ENCODE measurements around the gene ZP4.
A peak's percentile ranks its signal among the peaks of the same experiment; 100 is the strongest.

ZP4 gene

DNA sequence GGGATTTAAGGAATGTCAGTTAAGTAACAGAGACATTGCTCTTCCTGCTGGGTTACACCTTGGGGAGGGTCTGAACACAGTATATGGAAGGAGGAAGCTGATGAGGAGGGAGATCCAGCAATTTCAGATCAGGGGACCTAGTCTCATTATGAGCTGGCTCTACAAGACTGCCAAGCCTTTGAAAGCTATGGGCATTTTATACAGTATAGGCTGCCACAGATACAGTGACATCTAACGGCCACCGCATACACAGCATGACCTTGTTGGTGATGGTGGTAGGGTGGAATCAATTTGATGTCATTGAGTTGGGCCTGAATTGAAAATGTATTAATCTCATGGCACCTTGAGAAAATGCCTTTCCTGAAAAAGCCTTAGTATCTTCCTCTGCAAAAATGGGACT is 22.6 kb upstream of the ZP4 start:
- in situ Hi-C loops (cut with MboI; ENCODE audit: low sequenced_read_pairs, unreplicated experiment): no loop called here
- TF ChIP-seq, protein P1, sequence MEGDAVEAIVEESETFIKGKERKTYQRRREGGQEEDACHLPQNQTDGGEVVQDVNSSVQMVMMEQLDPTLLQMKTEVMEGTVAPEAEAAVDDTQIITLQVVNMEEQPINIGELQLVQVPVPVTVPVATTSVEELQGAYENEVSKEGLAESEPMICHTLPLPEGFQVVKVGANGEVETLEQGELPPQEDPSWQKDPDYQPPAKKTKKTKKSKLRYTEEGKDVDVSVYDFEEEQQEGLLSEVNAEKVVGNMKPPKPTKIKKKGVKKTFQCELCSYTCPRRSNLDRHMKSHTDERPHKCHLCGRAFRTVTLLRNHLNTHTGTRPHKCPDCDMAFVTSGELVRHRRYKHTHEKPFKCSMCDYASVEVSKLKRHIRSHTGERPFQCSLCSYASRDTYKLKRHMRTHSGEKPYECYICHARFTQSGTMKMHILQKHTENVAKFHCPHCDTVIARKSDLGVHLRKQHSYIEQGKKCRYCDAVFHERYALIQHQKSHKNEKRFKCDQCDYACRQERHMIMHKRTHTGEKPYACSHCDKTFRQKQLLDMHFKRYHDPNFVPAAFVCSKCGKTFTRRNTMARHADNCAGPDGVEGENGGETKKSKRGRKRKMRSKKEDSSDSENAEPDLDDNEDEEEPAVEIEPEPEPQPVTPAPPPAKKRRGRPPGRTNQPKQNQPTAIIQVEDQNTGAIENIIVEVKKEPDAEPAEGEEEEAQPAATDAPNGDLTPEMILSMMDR (IDR thresholded peaks at IDR 0.05; ENCODE audit: borderline replicate concordance, control extremely low read depth, extremely low read depth, insufficient read depth, missing control alignments): no peak
- DNase-seq (ENCODE audit: low spot score): no peak

DNA sequence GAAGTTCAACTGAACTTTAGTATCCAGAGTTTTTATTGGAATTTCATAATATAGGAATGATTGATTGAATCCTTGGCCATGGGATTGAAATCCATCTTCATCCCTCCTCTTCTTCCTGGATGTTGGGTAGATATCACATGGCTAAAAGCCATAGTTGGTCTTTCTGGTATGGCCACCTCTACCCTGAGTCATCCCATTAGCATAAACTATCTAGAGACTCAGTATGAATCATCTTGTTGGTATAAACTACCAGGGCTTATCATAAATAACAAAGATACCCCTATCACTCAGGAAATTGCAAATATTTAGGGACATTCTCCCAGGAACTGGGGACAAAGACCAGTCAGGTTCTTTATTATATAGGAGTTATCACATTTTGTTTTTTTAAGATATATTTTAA is 21.2 kb upstream of the ZP4 start:
- DNase-seq (ENCODE audit: low spot score): no peak
- in situ Hi-C loops (cut with MboI; ENCODE audit: low sequenced_read_pairs, unreplicated experiment): no loop called here
- TF ChIP-seq, protein P1 (IDR thresholded peaks at IDR 0.05; ENCODE audit: borderline replicate concordance, control extremely low read depth, extremely low read depth, insufficient read depth, missing control alignments): no peak

DNA sequence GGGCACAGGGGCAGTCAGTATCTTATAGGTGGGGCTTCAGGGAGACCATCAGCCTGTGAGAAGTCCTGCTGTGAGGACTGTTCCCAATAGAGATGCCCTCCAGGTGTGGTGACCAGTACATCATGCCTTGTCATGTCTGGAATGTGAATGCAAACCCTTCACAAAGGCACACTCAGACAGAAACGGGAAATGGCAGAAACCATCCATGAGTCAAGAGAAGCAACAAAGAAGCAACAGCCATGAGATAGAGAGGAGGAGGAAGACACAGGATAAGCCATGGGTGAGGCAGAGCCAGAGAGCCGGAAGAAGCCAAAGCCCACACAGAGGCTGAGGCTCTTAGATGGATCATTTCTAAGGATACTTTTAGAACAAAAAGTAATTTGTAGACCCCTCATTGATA is 20.1 kb upstream of the ZP4 start:
- TF ChIP-seq, protein P1 (IDR thresholded peaks at IDR 0.05; ENCODE audit: borderline replicate concordance, control extremely low read depth, extremely low read depth, insufficient read depth, missing control alignments): no peak
- no peak for DNase-seq (ENCODE audit: low spot score)
- in situ Hi-C loops (cut with MboI; ENCODE audit: low sequenced_read_pairs, unreplicated experiment): no loop called here

DNA sequence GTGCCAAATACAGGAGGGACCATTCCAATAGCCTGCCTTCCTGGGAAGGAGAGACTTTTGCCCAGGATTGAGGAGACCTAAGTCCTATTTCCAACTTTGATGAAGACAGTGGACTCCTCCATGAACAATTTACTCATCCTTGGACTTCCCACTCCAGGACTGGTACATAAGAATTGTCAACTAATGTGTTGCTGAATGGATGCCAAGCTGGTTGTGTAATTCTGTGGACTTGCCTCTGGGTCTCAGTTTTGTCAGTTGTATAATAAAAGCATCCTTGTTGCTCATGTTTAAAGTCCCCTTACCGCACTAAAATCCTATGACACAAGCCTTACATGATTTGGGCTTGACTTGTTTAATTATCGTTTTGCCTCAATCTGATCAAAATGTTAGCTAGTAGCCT is 13.2 kb upstream of the ZP4 start:
- no peak for DNase-seq (ENCODE audit: low spot score)
- in situ Hi-C loops (cut with MboI; ENCODE audit: low sequenced_read_pairs, unreplicated experiment): no loop called here
- TF ChIP-seq, protein P1 (IDR thresholded peaks at IDR 0.05; ENCODE audit: borderline replicate concordance, control extremely low read depth, extremely low read depth, insufficient read depth, missing control alignments): no peak

DNA sequence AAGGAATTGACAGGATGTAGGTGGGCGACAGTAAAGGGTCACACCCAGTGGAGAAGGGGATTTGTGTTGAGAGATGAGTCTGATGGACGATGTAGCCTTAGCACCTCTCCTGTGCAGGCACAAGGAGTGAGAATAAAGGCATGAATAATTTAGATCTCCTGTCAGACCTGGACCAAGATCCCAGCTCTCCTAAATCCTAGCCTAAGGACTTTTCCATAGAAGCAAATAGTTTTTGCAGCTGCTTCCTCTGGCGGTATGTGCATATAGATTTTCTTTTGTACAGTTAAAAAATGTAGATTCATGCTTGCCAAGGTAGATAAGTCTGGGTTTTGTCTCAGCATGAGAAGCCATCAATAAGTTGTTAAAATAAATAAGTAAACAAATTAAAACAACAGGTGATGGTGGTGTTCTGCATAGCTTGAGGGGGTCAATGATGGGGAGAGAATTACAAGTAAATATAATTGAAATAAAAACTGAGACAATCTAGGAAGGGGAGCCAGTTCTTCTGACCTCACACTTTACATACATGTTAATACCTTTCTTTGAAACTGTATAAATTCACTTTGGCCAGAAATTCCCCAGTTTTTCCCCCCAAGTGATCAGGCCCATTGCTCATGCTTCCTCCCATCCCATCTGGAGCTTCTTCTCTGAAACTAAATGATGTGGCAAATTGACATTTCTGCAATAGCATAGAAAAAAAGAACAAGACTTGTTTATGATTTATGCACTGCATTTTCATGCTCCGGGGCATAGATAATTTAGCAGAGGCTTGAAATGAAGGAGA is 12.4 kb upstream of the ZP4 start:
- in situ Hi-C loops (cut with MboI; ENCODE audit: low sequenced_read_pairs, unreplicated experiment): no loop called here
- DNase-seq (ENCODE audit: low spot score): no peak
- TF ChIP-seq, protein P1 (IDR thresholded peaks at IDR 0.05; ENCODE audit: borderline replicate concordance, control extremely low read depth, extremely low read depth, insufficient read depth, missing control alignments): no peak

DNA sequence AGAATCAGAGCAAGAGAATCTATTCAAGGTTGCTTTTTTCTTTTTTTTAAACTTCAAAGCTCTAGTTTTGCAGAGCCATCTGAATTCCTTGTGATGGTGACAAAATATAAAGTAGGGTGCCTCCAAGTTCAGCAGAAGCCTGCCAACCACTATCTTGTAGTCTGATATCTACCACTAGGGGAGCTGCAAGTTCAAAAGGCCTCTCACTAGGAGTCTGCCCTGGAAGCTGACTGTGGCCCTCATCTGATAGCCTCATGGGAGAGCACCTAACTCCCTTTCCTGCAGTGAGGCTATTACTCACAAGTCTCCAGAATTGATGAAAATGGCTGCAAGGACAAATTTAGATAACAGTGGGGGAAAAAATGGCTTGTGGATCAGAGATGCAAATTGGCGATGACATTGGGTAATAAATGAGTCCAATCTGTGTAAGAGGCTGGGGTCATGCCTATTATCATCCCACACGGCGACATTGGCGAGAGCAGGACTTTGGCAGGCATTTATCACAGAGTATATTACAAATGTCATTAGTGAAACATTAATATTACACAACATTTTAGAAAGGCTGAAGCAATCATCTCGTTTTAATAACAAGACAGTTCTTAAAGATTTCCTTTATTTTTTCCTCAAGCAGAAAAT is 10.7 kb upstream of the ZP4 start:
- DNase-seq (ENCODE audit: low spot score): peak; percentile 22
- in situ Hi-C loops (cut with MboI; ENCODE audit: low sequenced_read_pairs, unreplicated experiment): no loop called here
- TF ChIP-seq, protein P1 (IDR thresholded peaks at IDR 0.05; ENCODE audit: borderline replicate concordance, control extremely low read depth, extremely low read depth, insufficient read depth, missing control alignments): peak; percentile 37

All from GM13976 (cell line).